IgD-negative memory B cell (primary cell): ENCODE measurements around the gene CD6. TPM values are rescaled to one million over a fixed set of nuclear protein-coding genes. Genes with fewer than 3 reads are reported as not detected.
A peak's percentile ranks its signal among the peaks of the same experiment; 100 is the strongest.

Experiments used
- H3K27ac Mint-ChIP-seq, 3 donors: one replicate each; pipeline ENCODE4 v1.8.0; 2020 to 2022; ENCODE audit warnings: mild to moderate bottlenecking in 3 of 3, mixed read lengths in 3 of 3, moderate library complexity in 1 of 3
- H3K27me3 Mint-ChIP-seq: one replicate; pipeline ENCODE4 v1.8.0; 2021; ENCODE audit warnings: mixed read lengths
- H3K36me3 Mint-ChIP-seq: one replicate; pipeline ENCODE4 v1.8.0; 2020; ENCODE audit warnings: mild to moderate bottlenecking, mixed read lengths
- H3K4me1 Mint-ChIP-seq, 3 donors: one replicate each; pipeline ENCODE4 v1.8.0; 2020 to 2022; ENCODE audit warnings: mixed read lengths in 3 of 3, mild to moderate bottlenecking in 1 of 3
- H3K4me3 Mint-ChIP-seq, 4 donors: one replicate each; pipeline ENCODE4 v1.8.0; 2020 to 2022; ENCODE audit warnings: mild to moderate bottlenecking in 4 of 4, mixed read lengths in 4 of 4, moderate library complexity in 3 of 4
- H3K9me3 Mint-ChIP-seq, 3 donors: one replicate each; pipeline ENCODE4 v1.8.0; 2020 to 2021; ENCODE audit warnings: mixed read lengths in 3 of 3, mild to moderate bottlenecking in 1 of 3
- polyA plus RNA-seq: library from polyadenylated mRNA; unstranded; fragments of 300-500 nt; fragmentation: Illumina TruSeq; gene quantifications from one replicate; pipeline ENCODE4 v1.2.3, GENCODE V29; 2021

CD6 gene
- polyA plus RNA-seq, 1 donor from 2014 or later: 8.6 TPM

- Mint-ChIP-seq H3K4me3 (peak overlapping the region in 3 of 4 donors; percentile 10 to 65 (median 24)), H3K27ac (peak overlapping the region; percentile 59 to 84 (median 80)), H3K9me3 (peaks cover 0 to 2% (median 0%) of the 10 kb centered on the region in 3 donors), H3K27me3 (no peaks in the 10 kb centered on the region), H3K36me3 (peaks cover 14% of the 10 kb centered on the region), H3K4me1 (peaks cover 23 to 42% (median 27%) of the 10 kb centered on the region in 3 donors)
These were observed 29.9 kb upstream of the CD6 start for GRCh38 chr11:60941371-60942119.

GRCh38 chr11:60942219-60942618, 29.3 kb upstream of the CD6 start:
- H3K36me3 Mint-ChIP-seq: peaks cover 14% of the 10 kb centered on the region
- no peaks in the 10 kb centered on the region for H3K27me3 Mint-ChIP-seq
- peak overlapping the region in 3 of 4 donors; percentile 10 to 79 (median 67) for H3K4me3 Mint-ChIP-seq
- H3K4me1 Mint-ChIP-seq: peaks cover 27 to 45% (median 27%) of the 10 kb centered on the region in 3 donors
- H3K27ac Mint-ChIP-seq: peak overlapping the region in 2 of 3 donors; percentile 59 to 83
- H3K9me3 Mint-ChIP-seq: no peaks in the 10 kb centered on the region

- H3K9me3 Mint-ChIP-seq: no peaks in the 10 kb centered on the region
- H3K4me3 Mint-ChIP-seq: peak overlapping the region in 1 of 4 donors; percentile 32
- peaks cover 28 to 48% (median 28%) of the 10 kb centered on the region in 3 donors for H3K4me1 Mint-ChIP-seq
- H3K27ac Mint-ChIP-seq: peak overlapping the region in 2 of 3 donors; percentile 53 to 59
- H3K27me3 Mint-ChIP-seq: no peaks in the 10 kb centered on the region
- H3K36me3 Mint-ChIP-seq: peaks cover 14% of the 10 kb centered on the region
These were observed 28.4 kb upstream of the CD6 start for GRCh38 chr11:60942970-60943565.

GRCh38 chr11:60944490-60945294, 26.8 kb upstream of the CD6 start:
- Mint-ChIP-seq H3K36me3 (peaks cover 10% of the 10 kb centered on the region), H3K27me3 (no peaks in the 10 kb centered on the region), H3K9me3 (no peaks in the 10 kb centered on the region), H3K27ac (peak overlapping the region in 2 of 3 donors; percentile 80 to 90), H3K4me3 (peak overlapping the region in 3 of 4 donors; percentile 29 to 80 (median 71)), H3K4me1 (peaks cover 36 to 60% (median 39%) of the 10 kb centered on the region in 3 donors)

GRCh38 chr11:60945295-60945667, 26.2 kb upstream of the CD6 start:
- Mint-ChIP-seq H3K9me3 (no peaks in the 10 kb centered on the region), H3K27ac (peak overlapping the region in 2 of 3 donors; percentile 80 to 90), H3K4me1 (peaks cover 36 to 64% (median 40%) of the 10 kb centered on the region in 3 donors), H3K4me3 (peak overlapping the region in 1 of 4 donors; percentile 71), H3K36me3 (peaks cover 10% of the 10 kb centered on the region), H3K27me3 (no peaks in the 10 kb centered on the region)

- Mint-ChIP-seq H3K27ac (peak overlapping the region; percentile 54 to 91 (median 63)), H3K27me3 (no peaks in the 10 kb centered on the region), H3K9me3 (no peaks in the 10 kb centered on the region), H3K4me3 (peak overlapping the region in 1 of 4 donors; percentile 9), H3K4me1 (peaks cover 27 to 58% (median 36%) of the 10 kb centered on the region in 3 donors), H3K36me3 (peaks cover 9% of the 10 kb centered on the region)
These were observed 24.7 kb upstream of the CD6 start for GRCh38 chr11:60946601-60947264.

GRCh38 chr11:60947700-60948099, 23.8 kb upstream of the CD6 start:
- H3K4me3 Mint-ChIP-seq: peak overlapping the region in 1 of 4 donors; percentile 84
- no peaks in the 10 kb centered on the region for H3K27me3 Mint-ChIP-seq
- peak overlapping the region in 2 of 3 donors; percentile 10 to 46 for H3K27ac Mint-ChIP-seq
- H3K9me3 Mint-ChIP-seq: no peaks in the 10 kb centered on the region
- H3K4me1 Mint-ChIP-seq: peaks cover 27 to 54% (median 34%) of the 10 kb centered on the region in 3 donors
- peaks cover 9% of the 10 kb centered on the region for H3K36me3 Mint-ChIP-seq

GRCh38 chr11:60948250-60948649, 23.2 kb upstream of the CD6 start:
- H3K27ac Mint-ChIP-seq: peak overlapping the region in 2 of 3 donors; percentile 30 to 74
- H3K27me3 Mint-ChIP-seq: no peaks in the 10 kb centered on the region
- peak overlapping the region in 3 of 4 donors; percentile 76 to 91 (median 84) for H3K4me3 Mint-ChIP-seq
- H3K9me3 Mint-ChIP-seq: no peaks in the 10 kb centered on the region
- H3K36me3 Mint-ChIP-seq: peaks cover 9% of the 10 kb centered on the region
- peaks cover 28 to 54% (median 34%) of the 10 kb centered on the region in 3 donors for H3K4me1 Mint-ChIP-seq

GRCh38 chr11:60950024-60950423, 21.5 kb upstream of the CD6 start:
- Mint-ChIP-seq H3K4me3 (peak overlapping the region; percentile 78 to 95 (median 89)), H3K36me3 (peaks cover 4% of the 10 kb centered on the region), H3K9me3 (no peaks in the 10 kb centered on the region), H3K27ac (peak overlapping the region; percentile 70 to 93 (median 90)), H3K4me1 (peaks cover 31 to 52% (median 38%) of the 10 kb centered on the region in 3 donors), H3K27me3 (no peaks in the 10 kb centered on the region)

GRCh38 chr11:60950933-60951605, 20.4 kb upstream of the CD6 start:
- peak overlapping the region; percentile 83 to 95 (median 89) for H3K4me3 Mint-ChIP-seq
- no peaks in the 10 kb centered on the region for H3K9me3 Mint-ChIP-seq
- peaks cover 27 to 50% (median 38%) of the 10 kb centered on the region in 3 donors for H3K4me1 Mint-ChIP-seq
- H3K36me3 Mint-ChIP-seq: peaks cover 3% of the 10 kb centered on the region
- H3K27ac Mint-ChIP-seq: peak overlapping the region; percentile 70 to 98 (median 94)
- H3K27me3 Mint-ChIP-seq: no peaks in the 10 kb centered on the region

GRCh38 chr11:60951606-60951903, 19.9 kb upstream of the CD6 start:
- H3K36me3 Mint-ChIP-seq: no peaks in the 10 kb centered on the region
- peak overlapping the region; percentile 90 to 98 (median 94) for H3K27ac Mint-ChIP-seq
- peak overlapping the region; percentile 83 to 95 (median 88) for H3K4me3 Mint-ChIP-seq
- H3K27me3 Mint-ChIP-seq: no peaks in the 10 kb centered on the region
- peaks cover 27 to 45% (median 33%) of the 10 kb centered on the region in 3 donors for H3K4me1 Mint-ChIP-seq
- no peaks in the 10 kb centered on the region for H3K9me3 Mint-ChIP-seq

GRCh38 chr11:60951904-60952741, 19.4 kb upstream of the CD6 start, which contains the start of gene SLC15A3:
Gene SLC15A3, minus strand, starts transcription at chr11:60952176. Its CDS starts 625 bp downstream, at chr11:60951551.
- no peaks in the 10 kb centered on the region for H3K36me3 Mint-ChIP-seq
- H3K9me3 Mint-ChIP-seq: no peaks in the 10 kb centered on the region
- H3K27ac Mint-ChIP-seq: peak within 1 kb of the TSS; percentile 90 to 98 (median 94)
- peaks cover 27 to 43% (median 31%) of the 10 kb centered on the region in 3 donors for H3K4me1 Mint-ChIP-seq
- peak within 1 kb of the TSS; percentile 83 to 95 (median 89) for H3K4me3 Mint-ChIP-seq
- H3K27me3 Mint-ChIP-seq: no peaks in the 10 kb centered on the region

- Mint-ChIP-seq H3K27me3 (no peaks in the 10 kb centered on the region), H3K9me3 (no peaks in the 10 kb centered on the region), H3K4me3 (peak overlapping the region; percentile 83 to 95 (median 88)), H3K4me1 (peaks cover 27 to 39% (median 31%) of the 10 kb centered on the region in 3 donors), H3K27ac (peak overlapping the region; percentile 90 to 98 (median 94)), H3K36me3 (no peaks in the 10 kb centered on the region)
These were observed 18.7 kb upstream of the CD6 start for GRCh38 chr11:60952742-60953170.
